Epithelial cell of prostate (primary cell): ENCODE data around the gene HK1.

ENCODE experiments used
- DNase-seq: peaks from one replicate; pipeline ENCODE4 v3.0.0-alpha.2; 2011; ENCODE audit warnings: low read depth, low spot score
- H3K27ac ChIP-seq: fragments of 450-650 bp; 2 replicates; pipeline ENCODE4 v1.5.1; 2017; ENCODE audit warnings: mild to moderate bottlenecking

HK1 gene

DNA sequence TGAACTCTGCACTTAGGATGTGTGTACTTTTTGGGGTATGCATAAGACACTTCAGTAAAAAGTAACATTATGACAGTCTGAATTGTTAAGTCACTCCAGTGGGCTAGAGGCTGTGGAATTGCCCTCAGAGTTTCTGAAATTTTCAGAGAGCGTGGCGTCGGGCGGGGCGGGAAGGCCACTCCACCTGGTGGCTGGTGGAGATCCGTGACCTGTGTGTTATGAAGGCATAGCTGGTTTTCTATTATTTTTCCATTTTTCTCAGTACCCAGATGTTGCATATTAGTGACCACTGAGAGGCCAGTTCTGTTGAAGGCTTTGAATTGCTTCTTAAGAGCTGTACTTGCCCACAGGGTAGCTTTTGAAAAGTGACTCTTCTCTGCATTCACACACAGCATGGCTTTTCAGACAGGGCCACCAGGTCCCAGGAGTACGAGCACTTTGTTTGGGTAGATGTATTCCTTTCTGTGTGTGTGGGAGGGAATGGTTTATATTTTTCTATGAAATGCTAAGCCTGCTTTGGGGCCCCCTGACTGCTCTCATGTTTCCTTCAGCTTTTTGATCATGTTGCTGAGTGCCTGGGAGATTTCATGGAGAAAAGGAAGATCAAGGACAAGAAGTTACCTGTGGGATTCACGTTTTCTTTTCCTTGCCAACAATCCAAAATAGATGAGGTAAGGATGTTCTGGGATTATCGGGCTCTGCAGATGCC, 86.1 kb downstream of the HK1 start:
- DNase-seq, result no peak
- peak overlapping the region; percentile 85 for H3K27ac ChIP-seq

- H3K27ac ChIP-seq, result no peak overlapping the region
- no peak for DNase-seq
Observed at GRCh38 chr10:69366738-69367137, 88.4 kb downstream of the HK1 start.

- no peak for DNase-seq
- H3K27ac ChIP-seq, result no peak overlapping the region
Observed at GRCh38 chr10:69367469-69367868, 89.2 kb downstream of the HK1 start.

GRCh38 chr10:69372126-69372980, 94.1 kb downstream of the HK1 start:
- no peak for DNase-seq
- H3K27ac ChIP-seq, result peak overlapping the region; percentile 45

DNA sequence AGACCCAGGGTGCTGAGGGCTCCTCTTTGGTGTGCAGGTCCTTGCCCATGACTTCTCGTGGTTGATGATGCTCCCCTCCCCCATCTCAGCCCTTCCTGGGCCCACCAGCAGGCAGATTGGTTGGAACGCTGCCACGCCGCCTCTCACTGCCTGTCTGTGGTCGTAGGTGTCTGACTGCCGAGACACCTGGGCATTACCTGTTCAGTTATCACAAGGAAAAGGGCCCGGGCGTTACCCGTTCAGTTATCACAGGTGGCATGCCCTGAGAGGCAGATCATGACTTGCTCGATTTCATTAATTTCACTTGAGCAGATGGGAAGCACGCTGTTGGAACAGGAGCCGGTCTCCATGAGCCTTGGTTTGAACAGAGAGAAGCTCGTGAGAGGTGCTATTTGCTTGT, 95.9 kb downstream of the HK1 start:
- peak overlapping the region; percentile 45 for H3K27ac ChIP-seq
- DNase-seq, result no peak

GRCh38 chr10:69374931-69375306, 96.6 kb downstream of the HK1 start:
- peak overlapping the region; percentile 45 for H3K27ac ChIP-seq
- DNase-seq, result no peak

DNA sequence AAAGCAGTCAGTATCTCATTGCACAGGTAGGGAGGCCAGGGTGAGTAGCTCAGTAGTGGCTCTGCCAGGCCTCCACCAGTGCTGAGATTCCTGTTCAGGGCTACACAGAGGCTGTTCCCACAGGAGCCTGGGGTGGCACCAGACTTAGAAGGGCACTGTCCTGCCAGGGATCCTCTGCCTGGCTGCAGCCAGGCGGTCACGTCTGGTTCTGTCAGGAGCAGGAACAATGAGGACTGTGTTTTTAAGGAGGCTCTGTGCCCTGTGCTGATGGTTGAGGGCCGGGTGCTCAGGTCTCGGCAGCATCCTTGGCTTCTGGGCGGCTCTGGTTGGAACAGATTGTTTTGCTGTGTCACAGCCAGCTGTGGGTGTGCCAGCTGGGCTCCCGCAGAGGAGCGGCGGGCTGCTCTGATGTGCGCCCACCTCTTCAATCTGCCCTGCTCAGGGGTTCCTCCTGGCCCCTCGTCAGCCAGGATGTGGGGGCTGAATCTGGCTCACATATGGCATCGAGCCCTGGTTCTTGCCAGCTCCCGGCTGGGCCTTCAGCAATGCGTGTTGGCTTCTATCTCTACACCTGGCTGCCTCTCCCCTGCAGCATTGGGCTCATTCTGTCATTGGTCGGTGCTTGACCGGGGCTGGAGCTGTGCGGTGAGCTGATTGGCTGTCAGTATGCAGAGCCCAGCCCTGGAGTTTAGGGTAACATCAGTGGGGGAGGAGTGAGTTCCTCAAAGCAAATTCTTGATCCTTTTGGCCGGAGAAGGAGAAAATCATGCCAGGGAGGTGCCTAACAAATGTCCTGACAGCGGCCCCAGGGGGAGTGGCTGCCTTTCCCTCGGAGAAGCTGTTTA, 97.2 kb downstream of the HK1 start:
- H3K27ac ChIP-seq, result peak overlapping the region; percentile 45
- no peak for DNase-seq

DNA sequence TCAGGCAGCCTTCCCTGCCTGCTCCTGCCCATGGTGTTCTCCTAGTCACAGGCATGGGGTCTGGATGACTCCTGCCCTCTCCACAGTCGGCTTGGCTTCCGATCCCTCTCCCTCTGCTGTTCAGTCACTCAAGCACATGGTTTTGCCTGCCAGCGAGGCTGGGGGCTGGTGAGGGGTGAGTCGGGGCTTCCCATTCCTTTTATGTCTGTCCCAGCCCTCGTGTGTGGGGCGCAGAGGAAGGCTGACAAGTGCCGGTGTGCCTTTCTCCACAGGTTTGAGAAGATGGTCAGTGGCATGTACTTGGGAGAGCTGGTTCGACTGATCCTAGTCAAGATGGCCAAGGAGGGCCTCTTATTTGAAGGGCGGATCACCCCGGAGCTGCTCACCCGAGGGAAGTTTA, 98.4 kb downstream of the HK1 start:
- H3K27ac ChIP-seq, result no peak overlapping the region
- no peak for DNase-seq

- H3K27ac ChIP-seq, result no peak overlapping the region
- no peak for DNase-seq
Observed at GRCh38 chr10:69377191-69377590, 98.9 kb downstream of the HK1 start.

GRCh38 chr10:69377933-69378332, 99.6 kb downstream of the HK1 start:
- no peak for DNase-seq
- no peak overlapping the region for H3K27ac ChIP-seq

GRCh38 chr10:69379800-69380199, 101.5 kb downstream of the HK1 start:
- H3K27ac ChIP-seq, result no peak overlapping the region
- no peak for DNase-seq

- peak; percentile 85 for DNase-seq
- peak overlapping the region; percentile 60 for H3K27ac ChIP-seq
Observed at GRCh38 chr10:69382382-69383117, 104.3 kb downstream of the HK1 start.

DNA sequence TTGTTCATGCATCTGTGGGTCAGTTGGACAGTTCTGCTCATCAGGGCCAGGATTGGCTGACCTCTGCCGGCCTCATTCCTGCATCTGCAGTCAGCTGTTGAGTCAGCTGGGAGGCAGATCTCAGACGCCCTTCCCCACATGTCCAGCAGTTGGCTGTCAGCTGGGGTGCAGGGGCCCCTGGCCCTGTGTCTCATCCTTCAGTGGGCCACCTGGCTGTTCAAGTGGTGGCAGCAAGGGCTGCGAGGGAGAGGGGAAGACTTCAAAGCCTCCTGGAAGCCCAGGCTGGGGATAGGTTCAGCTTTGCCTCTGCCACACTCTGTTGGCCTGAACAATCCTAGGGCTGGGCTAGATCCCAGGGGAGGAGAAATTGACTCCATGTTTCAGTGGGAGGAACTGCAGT, 105.3 kb downstream of the HK1 start:
- no peak for DNase-seq
- H3K27ac ChIP-seq, result peak overlapping the region; percentile 60

DNA sequence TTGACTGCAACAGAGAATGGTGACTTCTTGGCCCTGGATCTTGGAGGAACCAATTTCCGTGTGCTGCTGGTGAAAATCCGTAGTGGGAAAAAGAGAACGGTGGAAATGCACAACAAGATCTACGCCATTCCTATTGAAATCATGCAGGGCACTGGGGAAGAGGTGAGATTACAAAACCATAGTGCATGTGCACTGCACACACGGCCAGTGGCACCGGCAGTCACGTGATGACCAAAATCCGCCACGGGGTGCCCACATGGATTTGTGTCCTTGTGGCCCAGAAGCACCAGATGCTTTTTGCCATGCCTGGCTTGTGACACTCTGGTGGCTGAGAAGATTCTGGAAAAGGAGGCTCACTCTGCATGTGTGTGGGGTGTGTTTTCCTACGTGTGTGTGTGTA, 106.0 kb downstream of the HK1 start:
- peak overlapping the region; percentile 93 for H3K27ac ChIP-seq
- DNase-seq, result no peak

DNA sequence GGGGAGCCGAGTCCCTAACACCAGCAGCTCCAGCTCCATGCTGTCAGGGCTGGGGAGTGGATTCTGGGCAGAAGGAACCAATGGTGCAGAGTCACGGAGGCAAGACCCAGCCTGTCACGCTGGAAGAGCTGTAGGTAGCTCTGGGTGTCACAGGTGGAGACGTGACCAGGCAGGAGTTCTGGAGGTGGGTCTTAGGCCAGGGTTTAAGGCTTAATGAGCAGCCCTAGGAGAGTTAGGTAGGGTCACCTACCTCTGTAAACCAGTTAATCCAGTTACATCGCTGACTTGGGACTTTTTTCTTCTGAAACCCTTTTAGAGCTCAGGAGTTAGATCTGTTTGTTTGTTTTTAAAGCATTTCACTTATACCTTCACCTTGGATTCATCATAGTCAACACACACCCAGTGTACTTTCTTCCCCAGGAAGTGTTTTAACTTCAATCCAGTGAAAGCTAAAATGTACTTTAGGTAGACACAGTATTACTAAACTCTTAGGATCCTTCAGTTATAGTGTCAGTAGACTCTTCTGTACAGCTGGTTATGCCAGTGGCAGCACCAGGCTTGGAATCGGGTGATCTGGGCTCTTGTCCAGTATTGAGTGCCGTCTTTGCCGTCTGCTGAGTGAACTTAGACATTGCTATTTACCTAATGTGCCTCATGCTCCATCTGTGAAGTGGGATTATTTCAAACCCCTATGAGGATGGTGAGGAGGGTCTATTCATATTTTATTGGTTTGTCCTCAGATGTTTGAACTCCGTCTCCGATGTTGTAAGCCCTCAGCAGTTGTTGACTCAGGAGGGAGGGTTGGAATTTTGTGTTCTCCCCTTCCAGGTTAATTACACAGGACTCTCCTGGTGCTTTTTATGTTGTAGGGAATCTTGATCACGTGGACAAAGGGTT, 107.4 kb downstream of the HK1 start:
- DNase-seq, result peak; percentile 72
- H3K27ac ChIP-seq, result peak overlapping the region; percentile 93

GRCh38 chr10:69387500-69387899, 109.2 kb downstream of the HK1 start:
- DNase-seq, result no peak
- H3K27ac ChIP-seq, result peak overlapping the region; percentile 93

DNA sequence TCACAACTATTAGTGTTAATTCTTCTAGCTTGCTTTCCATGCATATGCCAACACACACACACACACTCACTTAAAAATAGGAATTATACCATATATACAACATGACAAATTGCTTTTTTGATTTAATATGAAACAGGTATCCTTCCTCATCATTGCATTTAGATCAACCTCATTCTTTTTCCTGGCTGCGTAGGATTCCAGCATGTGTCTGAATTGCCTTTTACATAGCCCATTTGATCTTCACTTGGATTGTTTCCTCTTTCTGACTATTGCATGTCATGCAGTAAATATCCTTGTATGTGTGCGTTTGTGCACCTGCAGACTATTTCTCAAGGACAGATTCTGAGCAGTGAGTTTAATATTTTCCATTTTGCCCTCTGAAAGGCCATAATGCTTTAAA, 110.2 kb downstream of the HK1 start:
- H3K27ac ChIP-seq, result no peak overlapping the region
- DNase-seq, result no peak

DNA sequence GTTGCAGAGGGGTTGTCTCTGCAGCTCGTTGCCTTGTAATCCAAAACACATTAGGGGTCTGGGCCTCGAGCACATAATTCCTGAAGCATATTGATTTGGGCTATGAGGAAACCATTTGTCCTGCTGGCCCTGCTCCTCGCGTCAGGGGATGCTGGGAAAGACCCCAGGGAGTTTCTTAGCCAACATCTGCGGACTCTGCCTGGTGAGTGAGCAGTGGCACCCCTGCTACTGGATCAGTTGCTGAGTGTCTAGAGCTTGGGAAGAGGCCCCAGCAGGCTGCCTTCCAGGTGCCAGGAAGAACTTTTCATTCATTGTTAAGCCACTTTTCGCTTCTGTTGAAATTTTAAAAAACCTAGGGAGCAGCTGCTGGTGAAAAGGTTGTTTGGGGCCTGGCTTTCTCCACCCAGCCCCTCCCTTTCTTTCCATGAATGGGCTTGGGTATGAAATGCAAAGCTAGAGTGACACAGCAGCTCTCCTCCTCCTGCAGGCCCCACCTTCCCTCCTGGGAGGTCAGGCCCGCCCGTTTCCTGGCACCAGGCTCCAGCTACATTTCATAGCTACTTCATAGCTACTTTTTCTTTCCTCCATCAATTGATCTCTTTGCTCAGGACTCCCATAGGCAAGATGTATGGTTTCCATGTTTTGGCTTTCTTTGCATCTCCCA, 111.7 kb downstream of the HK1 start:
- DNase-seq, result no peak
- peak overlapping the region; percentile 50 for H3K27ac ChIP-seq

- no peak overlapping the region for H3K27ac ChIP-seq
- DNase-seq, result no peak
Observed at GRCh38 chr10:69391158-69391557, 112.9 kb downstream of the HK1 start.
